Esophagus muscularis mucosa (tissue), 3 donors: ENCODE results near the gene SLC9A8.

Source experiments
- POLR2A ChIP-seq: fragments of 450-650 bp; IDR thresholded peaks from one replicate; pipeline ENCODE4 v1.6.1; 2017; ENCODE audit warnings: antibody characterized with exemption, moderate library complexity, mild to moderate bottlenecking, low read depth
- TF ChIP-seq, protein P1 (sequence below), 3 experiments: fragments of 200-600 bp in 2 of 3; fragments of 450-650 bp in 1 of 3; sonication (generic) in 2 of 3; IDR thresholded peaks; one replicate each; pipeline ENCODE4 v1.5.1; 2017 to 2019; ENCODE audit warnings: antibody characterized with exemption in 3 of 3, mild to moderate bottlenecking in 2 of 3, moderate library complexity in 1 of 3

DNA sequence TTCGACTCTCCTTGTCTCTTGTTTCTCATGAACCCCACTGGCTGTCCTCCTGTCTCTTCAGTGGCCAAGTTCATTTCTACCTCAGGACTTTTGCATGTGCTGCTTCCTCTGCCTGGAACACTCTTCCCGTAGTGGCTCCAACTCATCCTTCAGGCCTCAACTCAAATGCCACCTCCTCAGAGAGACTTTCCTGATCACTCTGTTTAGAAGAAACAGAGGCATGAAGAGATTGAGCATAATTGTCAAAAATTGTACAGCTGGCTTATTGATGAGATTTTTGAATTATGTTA lies 17.5 kb upstream of the SLC9A8 start:
- TF ChIP-seq, protein P1, sequence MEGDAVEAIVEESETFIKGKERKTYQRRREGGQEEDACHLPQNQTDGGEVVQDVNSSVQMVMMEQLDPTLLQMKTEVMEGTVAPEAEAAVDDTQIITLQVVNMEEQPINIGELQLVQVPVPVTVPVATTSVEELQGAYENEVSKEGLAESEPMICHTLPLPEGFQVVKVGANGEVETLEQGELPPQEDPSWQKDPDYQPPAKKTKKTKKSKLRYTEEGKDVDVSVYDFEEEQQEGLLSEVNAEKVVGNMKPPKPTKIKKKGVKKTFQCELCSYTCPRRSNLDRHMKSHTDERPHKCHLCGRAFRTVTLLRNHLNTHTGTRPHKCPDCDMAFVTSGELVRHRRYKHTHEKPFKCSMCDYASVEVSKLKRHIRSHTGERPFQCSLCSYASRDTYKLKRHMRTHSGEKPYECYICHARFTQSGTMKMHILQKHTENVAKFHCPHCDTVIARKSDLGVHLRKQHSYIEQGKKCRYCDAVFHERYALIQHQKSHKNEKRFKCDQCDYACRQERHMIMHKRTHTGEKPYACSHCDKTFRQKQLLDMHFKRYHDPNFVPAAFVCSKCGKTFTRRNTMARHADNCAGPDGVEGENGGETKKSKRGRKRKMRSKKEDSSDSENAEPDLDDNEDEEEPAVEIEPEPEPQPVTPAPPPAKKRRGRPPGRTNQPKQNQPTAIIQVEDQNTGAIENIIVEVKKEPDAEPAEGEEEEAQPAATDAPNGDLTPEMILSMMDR (IDR thresholded peaks at IDR 0.05) = no peak
- no peak for TF ChIP-seq POLR2A
